IPS DF 6.9 (cell line): ENCODE results near the gene ZNF319.

Experiments
- DNase-seq: peaks from one replicate; pipeline ENCODE4 v3.0.0-alpha.2; 2013; ENCODE audit warnings: low read depth, low spot score
- H3K27ac ChIP-seq: one replicate; pipeline ENCODE4 v1.5.1; 2013; ENCODE audit warnings: low read length, control low read depth
- H3K27me3 ChIP-seq: 2 replicates; pipeline ENCODE4 v1.6.1; 2013; ENCODE audit warnings: mild to moderate bottlenecking, low read length; ENCODE audit not compliant: control insufficient read depth, insufficient read depth
- H3K36me3 ChIP-seq: 2 replicates; pipeline ENCODE4 v1.6.1; 2013; ENCODE audit warnings: low read length; ENCODE audit not compliant: control insufficient read depth, insufficient read depth
- H3K4me1 ChIP-seq: 2 replicates; pipeline ENCODE4 v1.6.1; 2013; ENCODE audit warnings: low read length; ENCODE audit not compliant: control insufficient read depth, insufficient read depth
- H3K4me3 ChIP-seq: 2 replicates; pipeline ENCODE4 v1.5.1; 2013; ENCODE audit warnings: mild to moderate bottlenecking, low read length
- H3K9me3 ChIP-seq: 2 replicates; pipeline ENCODE4 v1.6.1; 2013; ENCODE audit warnings: low read length, inconsistent platforms; ENCODE audit not compliant: control insufficient read depth, insufficient read depth
- whole genome bisulfite sequencing: extraction: QIAGEN DNeasy Blood & Tissue Kit; methylation state at CpG from one replicate; pipeline ENCODE4 v1.1.7; 2013; ENCODE audit warnings: mixed read lengths, missing lambda C conversion rate; ENCODE audit not compliant: insufficient read length, insufficient coverage; 5-methylcytosine and 5-hydroxymethylcytosine counted together

ZNF319 gene

DNA sequence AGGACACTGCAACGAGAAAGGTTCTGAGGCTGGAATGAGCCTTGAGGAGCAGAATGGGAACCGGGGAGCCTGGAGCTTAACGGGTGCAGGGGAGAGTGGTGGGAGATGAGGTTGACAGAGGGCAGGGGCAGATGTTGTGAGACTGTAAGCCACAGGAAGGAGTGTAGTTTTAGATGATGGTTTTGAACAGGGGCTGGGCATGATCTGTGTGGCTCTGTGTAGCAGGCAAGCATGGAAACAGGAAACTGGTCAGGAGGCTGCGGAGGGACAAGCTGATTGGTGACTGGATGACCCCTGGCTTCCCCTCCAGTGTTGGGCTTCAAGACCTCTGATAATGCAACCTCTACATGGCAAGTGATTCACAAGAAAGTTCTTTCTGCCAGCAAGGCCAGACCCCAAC lies 28.2 kb downstream of the ZNF319 start:
- no peak overlapping the region for H3K27ac ChIP-seq
- no peaks in the 10 kb centered on the region for H3K4me1 ChIP-seq
- no peak overlapping the region for H3K4me3 ChIP-seq
- H3K9me3 ChIP-seq, result no peaks in the 10 kb centered on the region
- no CpG with 5 or more reads among the region's 4 CpGs for WGBS
- no peaks in the 10 kb centered on the region for H3K27me3 ChIP-seq
- no peak for DNase-seq
- no peaks in the 10 kb centered on the region for H3K36me3 ChIP-seq

DNA sequence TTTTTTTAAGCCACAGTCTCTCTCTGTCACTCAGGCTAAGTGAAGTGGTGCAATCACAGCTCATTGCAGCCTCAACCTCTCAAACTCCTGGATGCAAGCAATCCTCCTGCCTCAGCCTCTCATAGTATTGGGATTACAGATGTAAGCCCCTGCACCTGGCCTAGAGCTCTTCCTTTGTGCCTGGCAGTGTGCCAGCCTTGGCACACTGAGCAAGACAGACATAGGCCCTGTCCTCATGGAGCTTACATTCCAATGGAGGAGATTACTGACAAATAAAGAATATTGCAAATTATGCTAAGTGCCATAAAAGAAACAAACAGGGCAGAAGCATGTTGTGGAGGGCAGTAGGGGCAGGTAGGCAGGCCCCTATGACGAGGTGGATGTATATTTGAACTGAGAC lies 28.6 kb downstream of the ZNF319 start:
- Histone ChIP-seq H3K9me3 (no peaks in the 10 kb centered on the region), H3K4me3 (no peak overlapping the region), H3K36me3 (no peaks in the 10 kb centered on the region), H3K27me3 (no peaks in the 10 kb centered on the region), H3K4me1 (no peaks in the 10 kb centered on the region), H3K27ac (no peak overlapping the region)
- no peak for DNase-seq
- WGBS, result no CpG with 5 or more reads among the region's 1 CpG

DNA sequence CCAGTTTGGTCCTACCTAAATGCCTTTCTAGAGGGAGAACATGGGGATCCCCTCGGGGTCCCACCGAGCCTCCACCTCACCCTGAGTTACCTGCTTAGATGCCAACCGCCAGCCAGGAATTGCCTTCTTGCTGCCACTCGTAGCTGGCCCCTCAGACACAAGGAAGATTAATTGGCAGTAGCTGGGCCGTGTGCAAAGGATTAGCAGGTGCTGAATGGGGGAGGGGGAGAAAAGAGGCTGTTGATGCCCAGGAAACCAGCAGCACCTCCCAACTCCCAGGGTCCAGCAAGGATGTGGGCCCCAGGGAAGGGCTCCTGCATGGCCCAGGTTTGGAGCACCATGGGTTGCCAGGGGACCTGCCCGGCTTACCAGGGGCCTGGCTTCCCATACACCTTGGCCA lies 29.5 kb downstream of the ZNF319 start, which contains the start of gene CNGB1:
TSS of gene CNGB1 (minus strand) at position 159 of the 400 bp plus-strand sequence. CDS start 3,842 bp downstream, outside the sequence.
- Histone ChIP-seq H3K36me3 (no peaks in the 10 kb centered on the region), H3K4me3 (no peak within 1 kb of the TSS), H3K27me3 (no peaks in the 10 kb centered on the region), H3K4me1 (no peaks in the 10 kb centered on the region), H3K9me3 (no peaks in the 10 kb centered on the region), H3K27ac (no peak within 1 kb of the TSS)
- no peak for DNase-seq
- no CpG with 5 or more reads among the region's 6 CpGs for WGBS

DNA sequence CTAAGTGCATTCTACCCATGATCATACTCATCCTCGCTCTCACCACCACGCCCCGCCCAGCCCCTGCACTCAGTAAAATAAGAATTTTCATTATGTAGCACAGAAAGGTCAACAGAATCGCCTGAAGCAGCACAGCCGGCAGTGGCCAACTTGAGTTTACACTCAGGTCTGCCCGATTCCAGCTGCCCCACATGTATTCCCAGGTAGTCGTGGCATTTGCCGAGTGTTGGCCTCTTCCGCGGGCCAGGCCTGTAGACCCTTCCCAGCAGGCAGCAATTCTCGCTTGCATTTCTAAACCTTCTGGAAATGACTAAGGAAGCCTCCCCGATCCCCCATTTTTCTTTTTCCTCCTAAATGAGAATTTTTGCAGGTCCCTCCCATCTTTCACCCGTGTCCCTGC lies 30.2 kb downstream of the ZNF319 start:
- DNase-seq, result no peak
- H3K27ac ChIP-seq, result no peak overlapping the region
- WGBS, result no CpG with 5 or more reads among the region's 13 CpGs
- no peaks in the 10 kb centered on the region for H3K27me3 ChIP-seq
- no peaks in the 10 kb centered on the region for H3K36me3 ChIP-seq
- no peaks in the 10 kb centered on the region for H3K4me1 ChIP-seq
- H3K9me3 ChIP-seq, result no peaks in the 10 kb centered on the region
- no peak overlapping the region for H3K4me3 ChIP-seq

DNA sequence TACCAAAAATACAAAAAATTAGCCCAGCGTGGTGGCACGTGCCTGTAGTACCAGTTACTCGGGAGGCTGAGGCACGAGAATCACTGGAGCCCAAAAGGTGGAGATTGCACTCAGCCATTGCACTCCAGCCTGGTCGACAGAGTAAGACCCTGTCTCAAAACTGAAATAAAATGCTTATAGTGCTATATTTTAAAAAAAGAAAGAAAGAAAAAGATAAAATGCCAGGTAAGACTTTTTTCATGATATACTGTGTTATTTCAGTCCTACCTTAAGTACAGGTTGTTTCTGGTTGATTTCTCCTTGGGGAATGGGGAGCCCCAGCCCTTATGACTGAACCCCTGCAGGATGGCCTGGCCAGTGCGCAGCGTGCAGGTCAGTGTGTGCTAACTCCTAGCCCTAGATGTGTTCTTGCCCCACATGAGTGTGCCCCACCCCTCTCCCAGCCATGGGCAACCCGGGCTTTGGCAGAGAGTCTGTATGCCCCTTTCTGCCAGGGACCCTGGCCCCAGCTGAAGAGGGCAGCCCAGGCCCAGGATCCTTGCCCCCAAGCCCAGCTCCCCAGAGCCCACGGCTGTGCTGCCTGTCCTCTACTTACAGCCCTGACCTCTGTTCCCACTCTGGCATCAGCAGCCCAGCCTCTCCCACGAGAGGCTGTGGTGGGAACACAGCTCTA lies 30.9 kb downstream of the ZNF319 start:
- no peaks in the 10 kb centered on the region for H3K9me3 ChIP-seq
- no CpG with 5 or more reads among the region's 10 CpGs for WGBS
- H3K27ac ChIP-seq, result no peak overlapping the region
- H3K27me3 ChIP-seq, result no peaks in the 10 kb centered on the region
- DNase-seq, result no peak
- H3K36me3 ChIP-seq, result no peaks in the 10 kb centered on the region
- no peaks in the 10 kb centered on the region for H3K4me1 ChIP-seq
- no peak overlapping the region for H3K4me3 ChIP-seq

DNA sequence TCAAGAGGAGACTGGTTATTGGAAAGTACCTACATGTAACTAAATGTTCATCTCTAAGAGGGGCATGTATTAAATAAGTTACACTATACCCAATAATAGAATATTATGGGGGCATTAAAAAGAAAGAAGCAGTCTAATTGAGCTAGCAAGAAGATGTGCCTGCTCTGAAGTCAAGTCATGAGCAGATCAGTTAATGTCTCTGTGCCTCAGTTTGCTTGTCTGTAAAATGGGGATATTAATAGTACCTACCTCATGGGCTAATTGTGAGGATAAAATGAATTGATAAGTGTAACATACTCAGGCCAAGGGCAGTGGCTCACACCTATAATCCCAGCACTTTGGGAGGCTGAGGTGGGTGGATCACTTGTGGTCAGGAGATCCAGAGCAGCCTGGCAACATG lies 32.6 kb downstream of the ZNF319 start:
- Histone ChIP-seq H3K27me3 (no peaks in the 10 kb centered on the region), H3K4me1 (no peaks in the 10 kb centered on the region), H3K4me3 (no peak overlapping the region), H3K9me3 (no peaks in the 10 kb centered on the region), H3K27ac (no peak overlapping the region), H3K36me3 (no peaks in the 10 kb centered on the region)
- DNase-seq, result no peak

DNA sequence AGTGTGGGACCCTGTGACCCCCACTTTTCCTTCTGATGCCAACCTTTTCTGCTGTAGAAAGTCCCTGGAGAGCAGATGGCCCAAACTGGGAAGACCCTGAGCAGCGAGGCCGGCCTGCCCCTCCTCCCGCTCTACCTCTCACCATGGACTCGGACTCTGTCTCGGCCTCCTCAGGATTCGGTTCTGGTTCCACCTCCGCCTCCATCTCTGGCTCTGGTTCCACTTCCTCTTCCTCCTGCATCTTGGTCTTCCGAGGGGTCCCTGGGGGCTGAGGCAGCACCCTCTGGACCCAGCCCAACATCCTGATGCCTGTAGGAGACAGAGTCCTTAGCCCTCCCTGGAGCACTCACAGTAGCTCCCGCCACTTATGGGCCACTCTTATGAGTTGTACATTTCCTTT lies 33.5 kb downstream of the ZNF319 start:
- Histone ChIP-seq H3K9me3 (no peaks in the 10 kb centered on the region), H3K27ac (no peak overlapping the region), H3K27me3 (no peaks in the 10 kb centered on the region), H3K4me1 (no peaks in the 10 kb centered on the region), H3K4me3 (no peak overlapping the region), H3K36me3 (no peaks in the 10 kb centered on the region)
- no peak for DNase-seq
- no CpG with 5 or more reads among the region's 9 CpGs for WGBS

DNA sequence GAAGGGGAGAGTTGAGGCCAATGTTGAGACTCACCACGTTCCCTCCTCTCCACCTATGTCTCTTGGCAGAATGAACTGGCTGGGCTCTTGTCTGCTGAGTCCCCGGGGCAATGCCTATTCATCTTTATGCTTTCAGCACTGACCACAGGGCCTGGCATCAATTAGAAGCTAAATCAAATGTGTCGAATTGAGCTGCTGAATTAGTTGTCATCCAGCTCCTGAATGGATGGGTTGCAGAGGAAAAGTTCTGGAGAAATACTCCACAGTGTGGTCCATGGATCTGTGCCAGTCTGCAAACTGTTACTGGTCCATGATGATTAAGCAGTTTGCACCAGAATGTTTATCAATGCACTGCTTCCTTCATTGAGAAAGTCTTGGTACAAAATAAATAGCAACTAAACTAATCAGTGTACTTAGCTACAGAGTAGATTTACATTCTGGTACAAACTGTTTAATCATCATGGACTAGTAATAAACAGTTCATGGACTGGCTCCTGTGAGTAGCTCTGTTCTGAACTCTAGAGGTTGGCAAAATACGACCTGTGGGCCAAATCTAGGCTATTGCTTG lies 34.2 kb downstream of the ZNF319 start:
- Histone ChIP-seq H3K27me3 (no peaks in the 10 kb centered on the region), H3K4me3 (no peak overlapping the region), H3K27ac (no peak overlapping the region), H3K9me3 (no peaks in the 10 kb centered on the region), H3K36me3 (no peaks in the 10 kb centered on the region), H3K4me1 (no peaks in the 10 kb centered on the region)
- DNase-seq, result no peak
- WGBS, result no CpG with 5 or more reads among the region's 4 CpGs

DNA sequence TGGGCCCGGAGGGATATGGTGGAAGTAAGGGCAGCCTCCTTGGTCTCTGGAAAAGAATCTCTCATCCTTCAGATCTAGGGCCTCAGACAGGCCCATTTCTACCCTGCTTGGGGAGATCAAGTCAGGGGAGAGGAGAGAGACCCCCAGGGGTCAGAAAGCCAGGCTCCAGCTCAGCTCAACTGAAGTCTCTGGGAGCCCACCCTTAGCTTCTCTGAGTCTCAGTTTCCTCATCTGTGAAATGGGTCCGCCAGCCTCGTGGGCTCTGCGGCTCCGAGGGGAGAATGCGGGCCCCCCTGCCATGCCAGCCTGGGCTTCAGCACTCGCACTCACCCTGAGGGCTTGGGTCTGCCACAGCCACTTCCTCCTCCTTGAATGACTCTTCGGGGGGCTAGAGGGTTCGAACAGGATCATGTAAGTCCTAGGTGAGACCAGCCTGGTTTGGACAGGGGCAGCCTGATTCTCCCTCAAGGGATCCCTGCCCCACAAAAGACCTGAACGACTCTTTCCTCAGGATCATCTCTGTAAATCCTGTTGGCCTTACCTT lies 36.2 kb downstream of the ZNF319 start:
- H3K4me1 ChIP-seq, result no peaks in the 10 kb centered on the region
- no peaks in the 10 kb centered on the region for H3K27me3 ChIP-seq
- H3K4me3 ChIP-seq, result no peak overlapping the region
- no peaks in the 10 kb centered on the region for H3K9me3 ChIP-seq
- no peaks in the 10 kb centered on the region for H3K36me3 ChIP-seq
- no peak for DNase-seq
- no CpG with 5 or more reads among the region's 10 CpGs for WGBS
- no peak overlapping the region for H3K27ac ChIP-seq

DNA sequence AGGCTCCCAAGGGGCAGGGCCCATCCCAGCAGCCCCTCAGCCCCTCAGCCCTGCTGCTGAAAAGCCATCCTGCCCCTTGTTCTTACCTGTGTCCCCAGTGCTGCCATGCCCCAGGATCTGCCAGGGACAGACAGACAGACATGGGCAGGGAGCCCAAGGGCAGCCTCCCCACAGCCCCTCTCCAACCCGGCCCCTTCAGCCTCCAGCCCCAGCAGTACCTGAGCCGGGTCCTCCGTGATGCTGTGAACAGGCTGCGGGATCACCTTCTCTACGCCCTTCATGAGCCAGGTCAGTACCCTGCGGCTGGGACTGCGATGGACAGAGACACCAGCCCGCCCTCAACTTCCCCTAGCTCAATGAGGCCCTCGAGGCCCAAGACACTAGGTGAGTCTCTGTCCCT lies 37.7 kb downstream of the ZNF319 start:
- H3K4me3 ChIP-seq, result no peak overlapping the region
- WGBS, result no CpG with 5 or more reads among the region's 9 CpGs
- DNase-seq, result no peak
- no peaks in the 10 kb centered on the region for H3K36me3 ChIP-seq
- H3K9me3 ChIP-seq, result no peaks in the 10 kb centered on the region
- peaks cover 1% of the 10 kb centered on the region; the same call in 1 of the 2 replicates for H3K4me1 ChIP-seq
- no peaks in the 10 kb centered on the region for H3K27me3 ChIP-seq
- H3K27ac ChIP-seq, result no peak overlapping the region

DNA sequence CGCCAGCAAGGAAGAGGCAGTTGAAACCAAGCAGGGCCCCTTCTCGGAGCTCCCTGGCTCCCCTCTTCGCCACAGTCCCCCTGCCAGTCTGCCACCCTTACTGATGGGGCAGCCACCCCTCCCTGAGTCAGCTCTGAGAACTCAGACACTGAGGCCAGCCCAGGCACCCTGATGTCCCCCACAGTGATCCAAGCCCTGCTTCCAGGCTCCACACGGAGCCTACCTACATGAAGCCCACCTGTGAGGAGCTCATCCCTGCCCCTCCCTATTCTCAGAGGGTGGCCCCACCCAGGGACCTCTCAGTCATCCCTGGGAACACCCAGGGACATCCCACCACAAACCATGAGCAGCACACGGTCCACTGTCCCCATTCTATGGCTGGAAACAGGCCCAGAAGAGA lies 38.4 kb downstream of the ZNF319 start:
- Histone ChIP-seq H3K27ac (no peak overlapping the region), H3K27me3 (no peaks in the 10 kb centered on the region), H3K4me3 (no peak overlapping the region), H3K36me3 (no peaks in the 10 kb centered on the region), H3K9me3 (no peaks in the 10 kb centered on the region), H3K4me1 (peaks cover 1% of the 10 kb centered on the region; the same call in 1 of the 2 replicates)
- DNase-seq, result no peak
- no CpG with 5 or more reads among the region's 5 CpGs for WGBS
